Parathyroid adenoma (tissue), 2 donors: Measurements from ENCODE around the gene AGBL4.
"Not testable (repeated sequence)": the region's sequence is repeated elsewhere in the genome, so short reads cannot be mapped to it uniquely, and the experiment has no call there.

ENCODE experiments used
- H2AFZ ChIP-seq: fragments of 300-600 bp; sonication (generic); one replicate; pipeline ENCODE4 v1.7.0; 2017; ENCODE audit warnings: antibody characterized with exemption, mild to moderate bottlenecking
- H3K27ac ChIP-seq: fragments of 300-600 bp; sonication (generic); one replicate; pipeline ENCODE4 v1.7.0; 2017
- H3K27me3 ChIP-seq: fragments of 300-600 bp; sonication (generic); one replicate; pipeline ENCODE4 v1.7.0; 2017; ENCODE audit warnings: low read length; ENCODE audit not compliant: control insufficient read depth, insufficient read depth
- H3K36me3 ChIP-seq: fragments of 300-600 bp; sonication (generic); one replicate; pipeline ENCODE4 v1.7.0; 2017; ENCODE audit warnings: low read length; ENCODE audit not compliant: control insufficient read depth, insufficient read depth
- H3K4me1 ChIP-seq: fragments of 300-600 bp; sonication (generic); one replicate; pipeline ENCODE4 v1.7.0; 2017; ENCODE audit warnings: control low read depth
- H3K4me2 ChIP-seq: fragments of 300-600 bp; sonication (generic); one replicate; pipeline ENCODE4 v1.7.0; 2017; ENCODE audit warnings: low read length
- H3K4me3 ChIP-seq: fragments of 300-600 bp; sonication (generic); one replicate; pipeline ENCODE4 v1.7.0; 2017; ENCODE audit warnings: low read depth, low read length
- H3K79me2 ChIP-seq: fragments of 300-600 bp; sonication (generic); one replicate; pipeline ENCODE4 v1.7.0; 2017; ENCODE audit warnings: control low read depth
- H3K9ac ChIP-seq: fragments of 300-600 bp; sonication (generic); one replicate; pipeline ENCODE4 v1.7.0; 2017; ENCODE audit warnings: mild to moderate bottlenecking
- H3K9me3 ChIP-seq: fragments of 300-600 bp; sonication (generic); one replicate; pipeline ENCODE4 v1.7.0; 2017; ENCODE audit warnings: low read length; ENCODE audit not compliant: control insufficient read depth
- TF ChIP-seq, protein P1 (sequence below): fragments of 300-600 bp; sonication (generic); IDR thresholded peaks from one replicate; pipeline ENCODE4 v1.7.0; 2017; ENCODE audit warnings: antibody characterized with exemption, mild to moderate bottlenecking
- donor health status: primary hyperparathyroidism.

The AGBL4 gene

DNA sequence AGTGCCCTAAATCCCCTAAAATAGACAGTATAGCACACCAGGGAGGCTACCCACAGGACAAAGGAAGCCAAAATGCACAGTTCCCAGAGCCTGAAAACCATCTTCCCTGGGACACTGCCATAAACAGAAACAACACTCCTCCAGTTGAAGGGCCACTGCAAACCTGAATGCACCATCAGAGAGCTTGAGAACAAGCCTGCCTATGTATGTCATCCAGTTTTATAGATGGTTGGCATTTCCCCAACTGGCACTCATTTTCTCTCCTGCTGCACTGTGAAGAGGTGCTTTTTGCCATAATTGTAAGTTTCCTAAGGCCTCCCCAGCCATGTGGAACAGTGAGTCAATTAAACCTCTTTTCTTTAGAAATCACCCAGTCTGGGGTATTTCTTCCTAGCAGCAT lies 169.0 kb downstream of the AGBL4 start:
- Histone ChIP-seq H3K4me2 (no peak overlapping the region), H3K27ac (no peak overlapping the region), H3K9ac (no peak overlapping the region), H2AFZ (no peak overlapping the region), H3K4me1 (no peaks in the 10 kb centered on the region), H3K36me3 (no peaks in the 10 kb centered on the region), H3K27me3 (no peaks in the 10 kb centered on the region), H3K4me3 (no peak overlapping the region), H3K79me2 (no peaks in the 10 kb centered on the region), H3K9me3 (no peaks in the 10 kb centered on the region)
- TF ChIP-seq, protein P1, sequence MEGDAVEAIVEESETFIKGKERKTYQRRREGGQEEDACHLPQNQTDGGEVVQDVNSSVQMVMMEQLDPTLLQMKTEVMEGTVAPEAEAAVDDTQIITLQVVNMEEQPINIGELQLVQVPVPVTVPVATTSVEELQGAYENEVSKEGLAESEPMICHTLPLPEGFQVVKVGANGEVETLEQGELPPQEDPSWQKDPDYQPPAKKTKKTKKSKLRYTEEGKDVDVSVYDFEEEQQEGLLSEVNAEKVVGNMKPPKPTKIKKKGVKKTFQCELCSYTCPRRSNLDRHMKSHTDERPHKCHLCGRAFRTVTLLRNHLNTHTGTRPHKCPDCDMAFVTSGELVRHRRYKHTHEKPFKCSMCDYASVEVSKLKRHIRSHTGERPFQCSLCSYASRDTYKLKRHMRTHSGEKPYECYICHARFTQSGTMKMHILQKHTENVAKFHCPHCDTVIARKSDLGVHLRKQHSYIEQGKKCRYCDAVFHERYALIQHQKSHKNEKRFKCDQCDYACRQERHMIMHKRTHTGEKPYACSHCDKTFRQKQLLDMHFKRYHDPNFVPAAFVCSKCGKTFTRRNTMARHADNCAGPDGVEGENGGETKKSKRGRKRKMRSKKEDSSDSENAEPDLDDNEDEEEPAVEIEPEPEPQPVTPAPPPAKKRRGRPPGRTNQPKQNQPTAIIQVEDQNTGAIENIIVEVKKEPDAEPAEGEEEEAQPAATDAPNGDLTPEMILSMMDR = no peak

DNA sequence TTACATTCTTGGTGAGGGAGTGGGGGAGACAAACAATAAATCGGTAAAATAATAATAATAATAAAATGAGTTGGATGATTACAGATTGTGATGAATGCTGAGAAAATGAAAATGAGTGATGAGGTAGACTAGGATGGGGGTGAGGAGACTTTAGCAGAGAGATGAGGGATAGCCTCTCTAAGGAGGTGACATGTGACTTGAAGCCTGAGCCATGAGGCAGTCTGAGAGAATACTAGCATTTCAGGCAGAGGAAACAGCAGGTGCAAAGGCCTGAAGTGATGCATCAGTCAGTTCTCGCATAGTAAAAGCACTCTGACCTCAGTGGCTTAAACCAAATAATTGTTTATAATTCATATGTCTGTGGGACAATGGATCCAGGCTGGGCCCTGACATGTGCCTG lies 181.2 kb downstream of the AGBL4 start:
- H2AFZ ChIP-seq = no peak overlapping the region
- no peak overlapping the region for H3K27ac ChIP-seq
- H3K36me3 ChIP-seq = no peaks in the 10 kb centered on the region
- TF ChIP-seq, protein P1 = no peak
- no peak overlapping the region for H3K4me2 ChIP-seq
- no peaks in the 10 kb centered on the region for H3K9me3 ChIP-seq
- H3K9ac ChIP-seq = no peak overlapping the region
- no peaks in the 10 kb centered on the region for H3K4me1 ChIP-seq
- H3K27me3 ChIP-seq = no peaks in the 10 kb centered on the region
- H3K4me3 ChIP-seq = no peak overlapping the region
- H3K79me2 ChIP-seq = no peaks in the 10 kb centered on the region

DNA sequence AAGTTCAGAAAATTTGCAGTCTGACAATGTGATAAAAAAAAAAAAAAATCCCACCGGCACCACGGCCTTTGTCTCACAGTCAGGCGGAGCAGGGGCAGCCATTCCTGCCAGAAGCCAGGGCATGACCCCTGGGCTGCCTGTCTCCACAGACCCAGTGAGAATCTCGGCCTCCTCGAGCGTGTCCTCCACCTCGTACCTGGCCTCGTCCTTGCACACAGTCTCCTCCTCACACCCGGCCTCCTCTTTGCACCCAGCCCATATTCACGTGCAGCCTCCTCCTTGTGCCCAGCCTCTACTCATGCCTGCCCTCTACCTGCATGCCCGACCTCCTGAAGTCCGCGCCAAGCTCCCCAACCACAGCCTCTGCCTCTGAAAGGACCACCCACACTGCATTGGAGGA lies 182.0 kb downstream of the AGBL4 start:
- TF ChIP-seq, protein P1 = no peak
- no peaks in the 10 kb centered on the region for H3K9me3 ChIP-seq

DNA sequence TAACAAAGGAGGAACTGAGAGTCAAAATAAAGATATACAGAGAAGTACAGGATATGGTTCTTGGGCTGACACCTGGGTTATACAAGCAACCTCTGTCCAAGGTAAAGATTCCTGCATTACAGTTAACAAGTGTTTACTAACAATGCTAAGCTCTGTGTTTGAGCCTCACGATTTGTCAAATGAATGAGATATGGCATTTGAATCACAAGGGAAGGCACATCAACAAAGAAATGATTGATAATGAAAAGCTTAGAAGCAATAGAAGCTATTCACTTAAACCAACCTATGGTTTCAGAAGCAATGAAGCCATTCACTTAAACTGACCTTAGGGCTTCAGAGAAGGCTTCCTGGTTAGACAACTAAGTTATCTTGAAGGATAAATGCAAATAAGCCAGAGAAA lies 199.5 kb downstream of the AGBL4 start:
- Histone ChIP-seq H3K4me1 (no peaks in the 10 kb centered on the region), H3K4me2 (no peak overlapping the region), H2AFZ (no peak overlapping the region), H3K27me3 (no peaks in the 10 kb centered on the region), H3K79me2 (no peaks in the 10 kb centered on the region), H3K9ac (no peak overlapping the region), H3K9me3 (no peaks in the 10 kb centered on the region), H3K36me3 (no peaks in the 10 kb centered on the region), H3K27ac (no peak overlapping the region), H3K4me3 (no peak overlapping the region)
- TF ChIP-seq, protein P1 = no peak

More for the DNA sequence above, 182.0 kb downstream of the AGBL4 start:
- Histone ChIP-seq H3K4me2 (no peak overlapping the region), H2AFZ (no peak overlapping the region), H3K9ac (no peak overlapping the region), H3K4me1 (no peaks in the 10 kb centered on the region), H3K27me3 (no peaks in the 10 kb centered on the region), H3K27ac (no peak overlapping the region), H3K79me2 (no peaks in the 10 kb centered on the region), H3K4me3 (no peak overlapping the region), H3K36me3 (no peaks in the 10 kb centered on the region)

DNA sequence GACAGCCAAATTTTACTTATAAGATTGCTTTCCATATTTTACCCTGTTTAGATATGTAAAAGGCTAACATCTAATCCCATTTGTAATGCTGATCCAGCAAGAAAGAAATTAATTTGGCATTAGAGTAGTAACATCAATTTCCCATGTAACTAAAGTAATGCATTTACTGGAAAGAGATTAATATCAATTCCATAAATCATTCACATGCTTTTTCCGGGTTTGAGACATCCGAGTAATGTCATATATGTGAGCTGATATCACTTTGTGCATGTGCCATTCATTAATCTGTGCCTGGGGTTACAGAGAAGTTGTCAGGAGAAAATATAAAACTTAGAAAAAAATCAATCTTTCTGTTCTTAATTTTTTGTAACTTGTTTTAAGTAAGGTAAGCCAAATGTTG lies 206.1 kb downstream of the AGBL4 start:
- Histone ChIP-seq H3K27ac (no peak overlapping the region), H3K79me2 (no peaks in the 10 kb centered on the region), H3K4me2 (no peak overlapping the region), H3K36me3 (no peaks in the 10 kb centered on the region), H2AFZ (no peak overlapping the region), H3K4me3 (no peak overlapping the region), H3K9me3 (no peaks in the 10 kb centered on the region), H3K4me1 (no peaks in the 10 kb centered on the region), H3K9ac (no peak overlapping the region), H3K27me3 (no peaks in the 10 kb centered on the region)
- TF ChIP-seq, protein P1 = no peak

DNA sequence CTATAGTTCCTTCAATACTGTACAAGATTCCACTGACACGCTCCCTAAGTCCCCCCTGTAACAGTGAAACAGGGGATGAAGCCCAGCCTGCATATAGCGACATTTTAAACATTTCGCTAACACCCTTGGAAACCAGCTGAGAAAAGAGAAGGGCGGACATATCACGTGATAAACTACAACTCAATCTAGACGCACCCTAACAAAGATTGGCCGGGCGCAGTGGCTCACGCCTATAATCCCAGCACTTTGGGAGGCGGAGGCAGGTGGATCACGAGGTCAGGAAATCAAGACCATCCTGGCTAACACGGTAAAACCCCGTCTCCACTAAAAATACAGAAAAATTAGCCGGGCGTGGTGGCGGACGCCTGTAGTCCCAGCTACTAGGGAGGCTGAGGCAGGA lies 236.7 kb downstream of the AGBL4 start:
- not testable (repeated sequence) for H3K4me2 ChIP-seq, H3K79me2 ChIP-seq, H3K27me3 ChIP-seq, H3K9me3 ChIP-seq, H3K27ac ChIP-seq, H2AFZ ChIP-seq, H3K36me3 ChIP-seq, H3K9ac ChIP-seq, H3K4me3 ChIP-seq, H3K4me1 ChIP-seq
